Stimulated activated CD8-positive, alpha-beta memory T cell treated with anti-CD3 and anti-CD28 coated beads, Interleukin-15, amount 100 ng/mL, for 48 hours (primary cell): ENCODE data around the gene PPP2R2C.

Experiments
- DNase-seq, 2 donors: peaks; one replicate each; pipeline ENCODE4 v3.0.0-alpha.2; 2020; ENCODE audit warnings: low read depth in 2 of 2

PPP2R2C gene

GRCh38 chr4:6449746-6450369 is 22.6 kb downstream of the PPP2R2C start:
- DNase-seq = no peak

GRCh38 chr4:6449335-6449734 is 23.1 kb downstream of the PPP2R2C start:
- no peak for DNase-seq

GRCh38 chr4:6448476-6449170 is 23.8 kb downstream of the PPP2R2C start:
- no peak for DNase-seq

DNA sequence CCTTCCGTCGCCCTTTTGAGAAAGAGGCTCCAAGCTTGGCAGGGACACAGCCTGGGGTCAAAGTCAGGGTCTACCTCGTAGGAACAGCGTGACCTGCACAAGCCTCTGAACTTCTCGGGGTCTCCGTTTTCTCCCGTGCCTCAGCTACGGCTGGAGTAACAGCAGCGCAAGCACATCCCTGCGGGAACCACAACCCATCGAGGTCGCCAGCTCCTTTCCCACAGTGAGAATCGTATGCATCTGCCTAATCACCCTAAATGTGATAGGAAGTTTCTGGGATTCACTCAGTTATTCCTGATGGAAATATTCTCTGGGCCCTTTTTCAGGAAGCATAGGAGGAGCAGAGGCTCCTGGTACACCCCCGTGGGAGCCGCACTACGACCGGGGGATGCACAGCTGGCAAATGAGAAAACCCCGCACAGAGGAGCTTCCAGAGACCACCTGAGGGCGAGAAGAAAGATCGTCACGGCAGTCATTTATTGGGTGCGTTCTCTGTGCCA is 24.7 kb downstream of the PPP2R2C start:
- no peak for DNase-seq

GRCh38 chr4:6446538-6447451 is 25.6 kb downstream of the PPP2R2C start:
- no peak for DNase-seq

- no peak for DNase-seq
Measured at GRCh38 chr4:6446130-6446482, 26.3 kb downstream of the PPP2R2C start.

DNA sequence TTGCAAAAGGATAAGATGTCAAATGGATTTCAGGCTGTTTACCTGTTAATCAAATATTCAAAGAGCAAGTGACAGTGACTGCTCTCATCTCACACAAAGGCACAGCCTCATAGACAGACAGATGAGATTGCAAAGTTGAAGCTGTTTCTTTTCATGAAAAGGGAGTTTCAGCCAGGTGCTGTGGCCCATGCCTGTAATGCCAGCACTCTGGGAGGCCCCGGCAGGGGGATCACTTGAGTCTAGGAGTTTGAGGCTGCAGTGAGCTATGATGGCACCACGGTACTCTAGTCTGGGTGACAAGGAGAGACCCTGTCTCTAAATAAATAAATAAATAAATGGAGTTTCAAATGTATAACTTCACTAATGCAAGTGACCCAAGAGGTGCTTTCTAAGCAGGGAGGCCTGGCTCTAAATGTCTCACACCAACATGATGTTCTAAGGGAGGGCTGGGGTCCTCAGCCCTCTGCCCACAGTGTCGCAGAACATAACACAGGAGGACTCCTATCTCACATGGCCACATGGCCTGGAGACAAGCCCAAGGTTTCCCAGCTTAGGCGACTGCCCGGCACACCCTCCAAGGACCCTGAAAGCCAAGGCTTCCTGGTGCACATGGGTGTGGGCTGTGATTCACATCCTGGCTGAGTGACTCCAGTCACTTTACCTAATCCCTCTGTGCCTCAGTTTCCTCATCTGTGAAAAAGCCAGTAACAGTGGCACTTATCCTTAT is 26.8 kb downstream of the PPP2R2C start:
- DNase-seq = no peak

- no peak for DNase-seq
Measured at GRCh38 chr4:6444582-6444981, 27.8 kb downstream of the PPP2R2C start.

DNA sequence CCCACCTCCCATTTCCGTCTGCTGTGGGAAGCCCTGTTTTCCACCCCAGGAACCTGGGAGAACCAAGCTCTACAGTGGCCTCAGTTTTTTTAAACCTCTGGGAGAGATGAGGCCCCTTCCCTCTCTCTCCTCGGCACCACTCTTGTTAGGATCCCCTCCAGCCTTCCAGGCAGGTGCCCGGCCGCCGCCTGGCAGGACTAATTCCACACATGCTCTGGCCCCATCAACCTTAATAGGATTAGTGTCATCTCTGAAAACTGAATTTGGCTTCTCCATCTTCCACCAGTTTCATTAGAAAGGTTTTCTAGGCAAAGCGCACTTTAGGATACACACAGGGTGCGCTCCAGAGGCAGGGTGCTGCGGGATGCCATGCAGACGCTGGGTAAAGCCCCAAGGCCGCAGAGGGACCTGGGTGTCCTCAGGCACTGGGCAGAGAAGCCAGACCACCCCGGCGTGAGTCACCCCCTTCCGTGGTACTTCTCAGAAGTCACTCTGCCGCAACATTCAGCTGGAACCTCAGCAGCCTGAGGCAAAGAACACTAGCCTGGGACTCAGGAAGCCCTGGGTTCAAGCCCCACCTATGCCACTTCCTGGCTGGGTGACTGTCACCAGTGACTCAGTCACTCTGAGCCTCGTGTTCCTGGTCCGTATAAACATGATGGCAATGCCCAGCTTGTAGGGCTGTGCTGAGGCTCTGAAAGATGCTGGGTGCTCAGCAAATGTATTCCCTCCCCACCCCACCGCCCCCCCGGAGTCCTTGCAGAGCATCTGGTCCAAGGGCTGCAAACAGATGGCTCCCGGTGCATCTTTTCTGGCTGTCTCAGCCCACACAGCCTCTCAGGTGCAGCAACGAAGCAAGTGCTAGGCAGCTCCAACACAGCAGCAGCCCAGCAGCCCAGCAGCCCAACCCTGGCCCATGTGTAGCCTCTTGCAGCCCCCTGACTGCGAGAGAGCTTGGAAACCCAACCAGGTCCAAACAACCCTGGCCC is 29.1 kb downstream of the PPP2R2C start:
- no peak for DNase-seq

- DNase-seq = no peak
Measured at GRCh38 chr4:6442555-6442954, 29.9 kb downstream of the PPP2R2C start.

- no peak for DNase-seq
Measured at GRCh38 chr4:6441758-6442157, 30.7 kb downstream of the PPP2R2C start.

- no peak for DNase-seq
Measured at GRCh38 chr4:6441202-6441582, 31.2 kb downstream of the PPP2R2C start.

GRCh38 chr4:6440506-6441201 is 31.8 kb downstream of the PPP2R2C start:
- no peak for DNase-seq

DNA sequence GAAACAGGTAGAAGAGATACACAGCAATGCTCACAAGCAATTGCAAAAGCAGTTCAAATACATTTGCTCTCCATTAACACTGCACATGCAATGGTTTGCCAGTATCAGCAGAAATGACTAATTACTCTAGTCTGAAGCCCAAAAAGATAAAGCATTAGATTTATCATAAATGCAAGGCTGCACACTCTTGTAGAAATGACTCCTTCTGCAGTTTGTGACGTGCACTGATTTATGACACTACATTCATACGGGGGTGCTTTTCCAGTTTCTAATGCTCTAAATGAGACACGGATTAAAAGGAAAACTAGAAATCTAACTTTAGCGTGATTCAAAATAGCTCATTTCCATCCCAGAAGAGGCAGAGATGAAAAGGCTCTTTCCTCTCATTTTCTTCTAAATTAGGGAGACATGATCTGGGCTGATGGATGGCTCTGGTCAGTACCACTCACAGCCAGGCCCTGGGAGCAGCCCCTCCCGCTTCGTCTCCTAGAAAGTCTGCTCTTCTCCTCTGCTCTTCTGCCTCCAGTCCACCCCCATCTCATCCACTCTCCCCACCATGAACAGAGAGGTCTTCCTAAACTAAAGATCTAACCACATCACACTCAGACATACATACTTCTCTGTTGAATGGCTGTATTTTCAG is 33.2 kb downstream of the PPP2R2C start:
- no peak for DNase-seq

DNA sequence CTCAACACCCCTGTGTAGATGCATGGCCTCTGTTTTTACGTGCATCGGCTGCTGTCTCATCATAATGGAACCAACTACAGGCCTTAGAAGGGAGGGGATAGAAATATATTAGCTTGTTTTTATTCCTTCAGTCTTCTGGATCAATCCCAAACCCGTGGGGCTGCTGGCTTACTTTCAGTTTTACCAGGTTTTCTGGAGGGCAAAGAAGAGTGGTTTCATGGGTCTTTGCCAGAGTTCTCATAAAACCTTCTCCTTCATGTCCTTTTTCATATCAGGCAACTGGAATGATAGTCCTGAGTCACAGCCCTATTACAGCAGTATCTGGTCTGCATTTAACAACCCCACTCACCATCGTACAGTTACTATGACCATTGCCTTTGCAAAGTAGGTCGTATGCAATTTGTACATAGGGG is 34.6 kb downstream of the PPP2R2C start:
- no peak for DNase-seq

- no peak for DNase-seq
Measured at GRCh38 chr4:6435010-6435409, 37.4 kb downstream of the PPP2R2C start.

GRCh38 chr4:6430927-6431326 is 41.5 kb downstream of the PPP2R2C start:
- DNase-seq = no peak

DNA sequence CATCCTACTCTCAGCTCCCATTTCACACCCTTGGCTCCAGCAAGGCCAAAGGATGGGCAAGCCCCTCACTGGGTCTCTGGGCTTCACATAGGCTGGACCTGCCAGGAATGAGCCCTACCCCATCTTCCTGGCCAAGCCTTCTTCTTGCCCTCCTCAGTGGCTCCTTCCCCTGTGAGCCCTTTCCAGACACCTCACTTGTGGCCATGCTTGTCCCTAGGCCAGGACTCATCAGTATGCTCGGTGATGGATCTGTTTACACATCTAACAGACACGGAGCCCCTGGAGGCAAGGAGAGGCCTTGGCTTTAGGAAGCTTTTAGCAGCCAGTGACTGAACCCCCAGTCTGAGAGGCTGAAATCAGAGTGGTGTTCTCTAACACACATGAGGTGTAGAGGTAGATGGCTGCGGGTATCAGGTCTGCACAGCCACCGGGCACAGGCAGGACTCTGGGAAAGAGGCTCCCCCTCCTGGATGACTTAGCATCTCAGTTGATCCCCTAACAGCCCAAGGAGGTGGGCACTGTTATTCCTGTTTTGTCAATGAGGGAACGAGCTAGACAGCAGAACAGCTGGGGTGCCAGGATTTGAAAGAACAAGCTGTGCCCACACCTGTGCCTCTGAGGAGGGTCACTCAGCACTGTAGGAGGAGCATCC is 44.8 kb downstream of the PPP2R2C start:
- DNase-seq = no peak
